Fibroblast of villous mesenchyme (primary cell): ENCODE results near the gene CFAP251. TPM values are rescaled to one million over a fixed set of nuclear protein-coding genes. Genes with fewer than 3 reads are reported as not detected.

ENCODE experiments used
- DNase-seq: peaks from one replicate; pipeline ENCODE4 v3.0.0-alpha.2; 2010; ENCODE audit warnings: low read depth
- H3K4me3 ChIP-seq: 2 replicates; pipeline ENCODE4 v1.5.1; 2011; ENCODE audit warnings: low read depth, mild to moderate bottlenecking, low read length
- total RNA-seq: library from RNA; depleted of rRNA; stranded (reverse); fragments of >200 nt; gene quantifications from 2 replicates; pipeline ENCODE4 v1.2.3, GENCODE V29; 2012
- TF ChIP-seq, protein P1 (sequence below): IDR thresholded peaks from 2 replicates; pipeline ENCODE4 v1.5.1; 2012; ENCODE audit warnings: low read depth, mild to moderate bottlenecking, low read length; ENCODE audit not compliant: insufficient read depth

The CFAP251 gene
- total RNA-seq, 1 donor: 8.2 TPM

DNA sequence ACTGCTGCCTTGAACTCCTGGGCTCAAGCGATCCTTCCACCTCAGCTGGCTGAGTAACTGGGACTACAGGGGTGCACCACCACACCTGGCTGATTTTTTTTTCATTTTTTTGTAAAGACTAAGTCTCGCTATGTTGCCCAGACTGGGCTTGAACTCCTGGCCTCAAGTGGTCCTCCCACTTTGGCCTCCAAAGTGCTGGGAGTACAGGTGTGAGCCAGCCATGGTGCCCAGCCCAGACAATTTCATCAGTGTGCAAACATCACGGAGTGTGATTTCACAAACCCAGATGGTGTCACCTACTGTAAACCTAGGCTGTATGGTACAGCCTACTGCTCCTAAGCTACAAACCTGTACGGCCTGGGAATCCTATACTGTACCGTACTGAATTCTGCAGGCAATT, 96.4 kb downstream of the CFAP251 start:
- no peak overlapping the region for H3K4me3 ChIP-seq
- no peak for DNase-seq
- TF ChIP-seq, protein P1, sequence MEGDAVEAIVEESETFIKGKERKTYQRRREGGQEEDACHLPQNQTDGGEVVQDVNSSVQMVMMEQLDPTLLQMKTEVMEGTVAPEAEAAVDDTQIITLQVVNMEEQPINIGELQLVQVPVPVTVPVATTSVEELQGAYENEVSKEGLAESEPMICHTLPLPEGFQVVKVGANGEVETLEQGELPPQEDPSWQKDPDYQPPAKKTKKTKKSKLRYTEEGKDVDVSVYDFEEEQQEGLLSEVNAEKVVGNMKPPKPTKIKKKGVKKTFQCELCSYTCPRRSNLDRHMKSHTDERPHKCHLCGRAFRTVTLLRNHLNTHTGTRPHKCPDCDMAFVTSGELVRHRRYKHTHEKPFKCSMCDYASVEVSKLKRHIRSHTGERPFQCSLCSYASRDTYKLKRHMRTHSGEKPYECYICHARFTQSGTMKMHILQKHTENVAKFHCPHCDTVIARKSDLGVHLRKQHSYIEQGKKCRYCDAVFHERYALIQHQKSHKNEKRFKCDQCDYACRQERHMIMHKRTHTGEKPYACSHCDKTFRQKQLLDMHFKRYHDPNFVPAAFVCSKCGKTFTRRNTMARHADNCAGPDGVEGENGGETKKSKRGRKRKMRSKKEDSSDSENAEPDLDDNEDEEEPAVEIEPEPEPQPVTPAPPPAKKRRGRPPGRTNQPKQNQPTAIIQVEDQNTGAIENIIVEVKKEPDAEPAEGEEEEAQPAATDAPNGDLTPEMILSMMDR: no peak

DNA sequence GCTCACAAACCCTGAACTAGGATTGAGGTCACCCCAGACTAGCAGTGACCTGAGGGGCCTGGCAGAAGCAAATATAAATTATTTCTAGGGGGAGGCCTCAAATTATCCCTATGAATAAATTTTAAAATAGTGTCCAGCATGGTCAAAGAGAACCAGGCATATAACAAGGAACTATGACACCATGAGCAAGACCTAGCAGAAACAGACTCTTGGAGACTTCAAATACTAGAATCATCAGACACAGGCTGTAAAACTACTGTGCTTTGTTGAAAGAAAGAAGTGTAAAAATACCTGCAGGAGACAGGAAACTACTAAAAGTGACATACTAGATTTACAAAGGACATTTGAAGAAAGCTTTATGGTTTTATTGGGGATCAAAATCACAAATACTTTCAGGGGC, 100.1 kb downstream of the CFAP251 start:
- H3K4me3 ChIP-seq: no peak overlapping the region
- TF ChIP-seq, protein P1: no peak
- no peak for DNase-seq

DNA sequence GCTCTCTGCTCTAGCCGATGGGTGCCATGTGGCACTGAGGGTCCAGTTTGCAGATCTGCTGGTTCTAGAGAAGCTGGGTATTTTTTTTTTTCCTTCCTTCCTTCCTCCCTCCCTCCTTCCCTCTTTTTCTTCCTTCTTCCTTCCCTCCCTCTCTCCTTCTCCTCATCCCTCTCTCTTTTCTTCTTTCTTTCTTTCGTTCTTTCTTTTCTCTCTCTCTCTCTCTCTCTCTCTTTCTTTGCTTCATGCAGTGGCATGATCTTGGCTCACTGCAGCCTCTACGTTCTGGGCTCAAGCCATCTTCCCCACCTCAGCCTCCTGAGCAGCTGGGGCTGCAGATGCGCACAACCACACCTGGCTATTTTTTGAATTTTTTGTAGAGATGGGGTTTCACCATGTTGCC, 100.5 kb downstream of the CFAP251 start:
- TF ChIP-seq, protein P1: no peak
- H3K4me3 ChIP-seq: no peak overlapping the region
- DNase-seq: no peak

DNA sequence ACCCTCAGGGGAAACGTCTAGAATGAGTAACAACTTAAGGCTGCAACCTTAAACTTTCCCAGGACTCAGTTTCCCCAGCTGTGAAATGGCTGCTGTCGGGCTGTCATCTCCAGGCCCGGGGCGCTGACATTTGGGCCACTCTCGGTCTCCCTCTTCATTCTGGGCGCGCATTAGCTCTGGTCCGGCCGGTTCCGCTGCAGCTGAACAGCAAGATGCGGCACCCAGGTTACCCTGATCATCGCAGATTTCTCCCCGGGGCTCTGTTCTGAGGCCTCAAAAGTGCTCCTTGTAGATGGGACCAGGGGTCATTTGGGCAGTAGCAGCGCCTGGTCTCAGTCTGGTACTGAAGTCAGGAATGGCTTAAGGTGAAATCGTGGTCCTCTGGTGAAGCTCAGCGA, 102.4 kb downstream of the CFAP251 start:
- H3K4me3 ChIP-seq: peak overlapping the region; percentile 52
- TF ChIP-seq, protein P1: no peak
- no peak for DNase-seq

DNA sequence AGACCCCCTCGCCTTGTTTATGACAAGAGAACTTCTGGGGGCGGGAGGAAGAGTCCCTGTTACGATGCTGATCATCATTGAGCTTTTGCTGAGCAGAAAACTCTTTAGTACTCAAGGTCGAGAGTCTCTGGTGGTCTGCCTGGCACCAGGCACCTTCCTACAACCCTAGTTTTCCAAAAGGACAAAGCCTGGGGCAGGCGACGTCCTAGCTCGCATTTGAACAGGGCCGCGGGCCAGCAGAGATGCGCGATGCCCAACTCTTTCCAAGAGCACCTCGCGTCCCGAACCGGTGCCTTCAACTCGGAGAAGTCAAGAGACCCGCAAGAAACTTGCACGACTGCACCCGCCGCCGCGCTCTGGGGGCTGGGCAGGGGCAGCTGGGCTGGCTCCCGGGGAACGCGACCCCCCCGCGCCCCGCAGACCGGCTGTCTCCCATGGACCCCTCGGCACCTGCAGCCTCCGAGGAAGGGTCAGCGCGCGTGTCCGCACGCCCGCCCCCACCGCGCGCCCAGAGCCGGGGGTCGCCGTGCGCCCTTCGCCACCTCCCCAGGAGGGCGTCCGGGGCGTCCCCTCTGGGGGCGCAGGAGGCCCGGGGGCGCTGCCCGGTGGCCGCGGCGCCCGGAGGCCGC, 102.9 kb downstream of the CFAP251 start:
- TF ChIP-seq, protein P1: no peak
- peak overlapping the region; percentile 52 for H3K4me3 ChIP-seq
- DNase-seq: no peak

DNA sequence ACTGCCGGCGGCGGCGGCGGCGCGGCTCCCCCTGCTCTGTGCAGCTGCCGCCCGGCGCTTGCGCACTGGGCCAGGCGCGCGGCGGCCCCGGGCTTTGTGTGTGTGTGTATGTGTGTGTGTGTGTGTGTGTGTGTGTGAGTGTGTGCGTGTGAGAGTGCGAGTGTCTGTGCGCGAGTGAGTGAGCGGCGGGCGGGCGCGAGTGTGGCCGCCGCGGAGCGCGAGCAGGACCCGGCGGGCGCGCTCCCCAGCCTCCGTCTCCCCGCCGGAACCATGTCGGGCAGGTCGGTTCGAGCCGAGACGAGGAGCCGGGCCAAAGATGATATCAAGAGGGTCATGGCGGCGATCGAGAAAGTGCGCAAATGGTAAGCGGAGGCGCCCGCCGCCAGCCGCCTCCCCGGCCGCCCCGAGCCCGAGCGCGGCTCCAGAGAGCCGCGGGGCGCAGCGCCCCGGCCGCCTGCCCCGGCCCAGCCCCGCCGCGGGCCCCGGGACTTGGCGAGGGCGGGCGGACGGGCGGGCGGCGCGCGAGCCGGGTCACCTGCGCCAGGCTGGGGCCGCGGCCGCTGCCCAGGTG, 103.5 kb downstream of the CFAP251 start, which contains the start of gene BCL7A:
TSS of gene BCL7A (plus strand) at position 63 of the 571 bp plus-strand sequence. CDS start at position 271, 208 bp downstream.
- TF ChIP-seq, protein P1: no peak
- peak; percentile 71 for DNase-seq
- peak within 1 kb of the TSS; percentile 63 for H3K4me3 ChIP-seq
